HG02870 (cell line): ENCODE data around the gene BLOC1S1.

Experiments used
- ATAC-seq: cut with Tn5 transposase; IDR thresholded peaks from one replicate; pipeline ENCODE4 v1.9.1; 2021; ENCODE audit warnings: mild to moderate bottlenecking, moderate library complexity; ENCODE audit not compliant: unreplicated experiment

BLOC1S1 gene

DNA sequence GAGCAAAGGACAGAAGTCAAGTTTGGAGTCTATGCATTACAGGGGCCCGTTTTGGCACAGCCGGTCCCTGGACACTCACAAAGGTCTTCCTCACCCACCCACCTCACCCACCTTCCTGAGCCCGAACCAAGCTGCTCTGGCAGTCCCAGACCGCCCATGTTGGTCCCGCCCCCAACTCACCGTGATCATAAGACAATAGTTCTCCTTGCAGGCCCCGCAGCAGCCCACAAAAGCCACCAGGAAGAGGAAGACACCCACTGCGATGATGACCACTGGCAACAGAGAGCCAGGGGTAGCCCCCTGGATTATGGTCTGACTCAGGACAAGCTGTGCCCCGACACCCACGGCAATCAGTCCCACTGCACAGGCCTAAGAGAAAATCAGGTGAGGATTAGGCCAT is 11.1 kb downstream of the BLOC1S1 start:
- no peak for ATAC-seq

DNA sequence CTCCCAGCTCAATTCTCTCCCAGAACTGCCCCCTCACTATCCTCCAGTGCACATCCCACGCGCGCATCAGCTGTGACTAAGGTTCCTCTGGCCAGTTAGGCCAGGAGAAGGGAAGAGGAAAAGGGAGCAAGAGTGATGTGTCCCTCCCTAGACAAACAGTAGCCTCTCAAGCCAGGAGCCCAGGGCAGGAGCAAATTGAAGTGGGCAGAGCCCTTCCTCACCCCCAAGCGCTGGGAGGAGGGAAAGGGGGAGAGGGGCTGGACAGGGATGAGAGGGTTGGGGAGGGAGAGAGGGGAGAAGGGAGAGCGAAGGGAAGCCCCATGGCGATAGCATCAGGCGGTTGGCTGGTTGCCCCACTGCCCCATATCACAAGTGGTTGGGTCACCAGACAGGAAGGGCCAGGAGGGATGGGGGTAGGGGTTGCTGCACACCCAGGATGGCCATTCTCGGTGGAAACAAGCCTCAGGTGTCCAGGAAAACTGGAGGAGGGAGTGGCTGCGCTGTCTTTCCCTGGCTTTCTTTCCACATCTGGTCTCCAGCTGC is 11.9 kb downstream of the BLOC1S1 start:
- no peak for ATAC-seq

DNA sequence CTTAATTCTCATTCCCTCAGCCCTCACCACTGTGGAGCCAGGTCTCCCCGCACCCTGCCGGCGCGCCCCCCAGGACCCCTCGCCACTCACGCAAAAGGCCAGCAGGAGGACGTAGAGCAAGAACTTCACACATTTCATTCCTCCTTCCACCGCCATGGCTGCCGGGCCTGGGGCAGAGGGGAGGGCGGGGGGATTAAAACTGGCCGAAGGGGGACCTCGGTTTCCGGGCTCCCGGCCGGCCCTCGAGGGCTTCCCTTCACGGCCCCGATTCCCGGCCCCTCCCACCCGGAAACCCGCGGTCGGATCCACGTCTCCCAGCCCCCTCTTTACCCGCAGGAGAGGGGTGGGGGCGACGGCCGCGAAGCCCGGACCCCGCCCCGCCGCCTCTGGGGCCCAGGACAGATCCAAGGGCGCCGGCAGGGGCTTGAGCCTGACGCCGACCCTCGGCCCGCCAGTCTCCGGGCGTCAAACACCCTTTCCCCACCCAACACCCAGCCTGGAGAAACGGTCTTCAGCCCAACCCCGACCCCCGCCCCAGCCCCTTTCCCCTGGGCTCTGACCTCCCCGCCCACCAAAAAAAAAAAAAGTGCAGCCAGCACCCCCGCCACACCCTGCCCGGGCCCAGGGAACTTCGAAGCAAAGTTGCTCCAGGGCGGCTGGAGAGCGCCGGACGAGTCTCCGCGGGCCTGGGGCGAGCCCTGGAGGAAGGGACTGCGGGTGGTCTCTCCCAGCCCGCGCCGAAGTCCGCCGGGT is 12.5 kb downstream of the BLOC1S1 start:
- ATAC-seq: no peak

DNA sequence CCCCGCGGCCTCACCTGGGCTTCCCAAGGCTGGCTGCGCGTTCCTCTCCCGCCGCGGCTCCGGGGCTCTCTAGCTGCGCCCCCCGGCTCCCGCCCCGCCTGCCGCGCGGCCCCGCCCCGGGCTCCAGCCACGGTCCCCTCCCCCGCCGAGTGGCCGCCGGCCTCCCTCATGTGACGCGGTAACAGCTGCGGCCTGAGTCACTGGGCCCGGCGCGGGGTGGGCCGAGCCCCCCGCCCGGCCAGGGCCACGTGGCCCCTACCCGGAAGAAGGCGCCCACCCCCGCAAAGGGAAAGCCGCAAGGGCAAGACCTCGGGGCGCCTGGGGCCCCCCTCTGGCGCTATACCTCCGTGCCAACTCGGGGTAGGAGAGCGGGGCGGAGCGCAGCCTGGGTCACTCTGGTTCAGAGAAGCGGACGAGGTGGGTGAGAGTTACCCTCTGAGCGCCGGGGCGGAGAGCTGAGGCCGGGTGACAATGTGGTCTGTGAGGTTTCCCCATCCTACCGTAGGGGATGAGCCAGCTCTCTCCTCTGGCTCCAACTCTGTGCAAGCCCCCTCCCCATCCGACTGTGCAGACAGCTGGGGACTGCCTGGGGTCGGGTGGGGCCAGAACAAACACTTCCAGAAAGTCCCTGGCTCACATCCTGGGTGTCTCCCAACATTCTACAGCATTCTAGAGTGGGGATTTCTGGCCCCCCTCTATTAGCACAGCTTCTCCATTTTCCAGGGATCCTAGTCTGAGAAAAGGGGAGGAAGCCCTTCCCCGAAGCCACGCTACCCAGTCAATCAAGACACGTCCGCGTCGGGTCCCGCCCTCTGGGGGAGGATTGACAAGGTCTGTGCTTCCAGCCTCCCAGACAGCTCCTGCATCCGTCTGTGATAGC is 13.3 kb downstream of the BLOC1S1 start, which contains the start of gene CD63:
TSS of gene CD63 (minus strand) at position 71 of the 880 bp plus-strand sequence. CDS start 668 bp downstream, outside the sequence.
- ATAC-seq: peak; percentile 55

DNA sequence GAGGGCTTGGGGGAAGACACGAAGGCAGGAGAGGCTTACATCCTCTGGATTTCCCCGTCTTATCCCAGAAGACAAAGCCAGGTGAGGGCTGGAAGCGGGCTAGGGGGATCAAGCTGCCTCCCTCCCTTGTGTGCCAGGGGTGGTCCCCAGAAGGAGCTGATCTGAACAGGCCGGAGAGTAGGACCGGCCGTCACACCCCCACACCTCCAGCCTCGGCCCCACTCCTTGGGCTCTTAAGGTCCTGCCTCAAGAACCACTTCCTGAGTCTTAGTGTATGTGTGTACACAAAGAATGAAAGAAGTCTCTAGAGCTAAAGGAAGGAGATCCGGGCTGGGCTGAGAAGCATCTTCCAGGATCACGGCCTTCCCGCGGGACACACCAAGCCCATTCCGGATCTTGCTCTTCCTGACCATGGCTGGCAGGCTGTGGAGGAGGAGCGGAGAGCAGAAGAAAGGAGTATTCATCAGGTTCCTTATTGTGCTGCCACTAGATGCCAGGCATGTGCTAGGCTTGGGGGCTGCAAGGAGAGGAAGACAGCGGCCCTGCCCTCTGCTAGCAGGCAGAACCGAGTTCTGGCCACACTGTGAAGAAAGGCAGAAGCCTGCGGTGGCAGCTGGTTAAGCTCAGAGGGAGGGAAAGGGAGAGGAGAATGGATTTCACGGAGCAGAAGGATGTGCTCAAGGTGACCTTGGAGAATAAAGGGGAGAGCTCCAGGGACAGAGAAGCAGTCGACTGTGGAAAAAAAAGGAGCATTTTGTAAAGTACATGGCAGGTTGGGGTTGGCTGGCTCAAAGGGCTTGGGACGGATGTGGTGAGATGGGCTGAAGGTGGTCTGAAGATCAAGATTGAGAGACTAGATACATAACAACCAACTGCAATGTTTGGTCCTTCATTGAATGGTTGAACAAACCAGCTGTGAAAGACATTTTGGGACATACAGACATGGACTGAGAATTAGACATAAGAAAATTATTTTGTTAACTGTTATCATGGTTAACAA is 14.3 kb downstream of the BLOC1S1 start:
- ATAC-seq: peak; percentile 39

DNA sequence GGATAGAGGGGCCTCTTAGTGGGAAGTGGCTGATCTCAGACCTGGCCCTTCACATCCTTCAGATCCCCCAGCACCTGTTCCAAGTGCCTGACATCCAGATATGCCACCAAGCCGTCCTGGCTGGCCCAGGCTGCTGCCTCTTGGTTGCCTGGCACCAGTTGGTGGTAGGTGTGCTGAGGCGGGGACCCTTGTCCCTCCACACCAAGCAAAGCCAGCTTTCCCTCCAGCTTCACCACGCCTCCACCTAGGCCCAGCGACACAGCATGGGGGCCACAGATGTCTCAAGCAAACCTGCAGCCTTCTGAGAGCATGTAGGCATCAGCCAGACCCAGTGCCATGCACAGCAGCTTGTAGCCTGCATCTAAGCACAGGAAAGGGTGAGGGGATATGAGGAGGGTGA is 16.4 kb downstream of the BLOC1S1 start:
- no peak for ATAC-seq

DNA sequence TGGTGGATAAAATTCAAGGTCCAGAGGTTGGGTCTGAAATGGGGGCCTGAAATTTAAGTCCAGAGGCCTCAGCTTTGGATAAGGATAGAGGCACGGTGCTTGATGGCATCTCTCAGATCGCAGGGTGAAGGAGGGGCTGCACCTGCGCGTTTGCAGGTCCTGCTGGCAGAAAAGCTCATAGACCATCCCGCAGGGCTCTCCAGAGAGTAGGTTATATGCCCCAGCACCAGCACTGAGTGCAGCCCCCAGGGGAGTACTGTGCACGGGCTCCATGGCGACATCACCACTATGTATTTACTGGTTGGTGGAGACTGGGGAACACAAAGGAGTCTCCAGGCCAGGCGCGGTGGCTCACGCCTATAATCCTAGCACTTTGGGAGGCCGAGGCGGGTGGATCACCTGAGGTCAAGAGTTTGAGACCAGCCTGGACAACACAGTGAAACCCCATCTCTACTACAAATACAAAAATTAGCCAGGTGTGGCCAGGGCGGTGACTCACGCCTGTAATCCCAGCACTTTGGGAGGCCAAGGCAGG is 17.2 kb downstream of the BLOC1S1 start:
- ATAC-seq: no peak

DNA sequence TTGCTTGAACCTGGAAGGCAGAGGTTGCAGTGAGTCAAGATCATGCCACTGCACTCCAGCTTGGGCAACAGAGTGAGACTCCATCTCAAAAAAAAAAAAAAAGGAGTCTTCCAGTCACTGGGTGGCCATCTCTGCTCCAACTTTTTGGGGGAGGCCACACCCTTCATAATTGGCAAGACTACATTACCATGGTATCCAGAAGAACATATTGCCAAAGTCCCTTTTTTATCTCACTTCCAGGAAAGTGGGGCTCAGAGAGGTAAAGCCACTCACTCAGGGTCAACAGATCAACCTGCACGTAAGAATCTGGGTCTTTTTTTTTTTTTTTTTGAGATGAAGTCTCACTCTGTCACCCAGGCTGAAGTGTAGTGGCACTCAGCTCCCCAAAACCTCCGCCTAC is 18.0 kb downstream of the BLOC1S1 start:
- no peak for ATAC-seq

DNA sequence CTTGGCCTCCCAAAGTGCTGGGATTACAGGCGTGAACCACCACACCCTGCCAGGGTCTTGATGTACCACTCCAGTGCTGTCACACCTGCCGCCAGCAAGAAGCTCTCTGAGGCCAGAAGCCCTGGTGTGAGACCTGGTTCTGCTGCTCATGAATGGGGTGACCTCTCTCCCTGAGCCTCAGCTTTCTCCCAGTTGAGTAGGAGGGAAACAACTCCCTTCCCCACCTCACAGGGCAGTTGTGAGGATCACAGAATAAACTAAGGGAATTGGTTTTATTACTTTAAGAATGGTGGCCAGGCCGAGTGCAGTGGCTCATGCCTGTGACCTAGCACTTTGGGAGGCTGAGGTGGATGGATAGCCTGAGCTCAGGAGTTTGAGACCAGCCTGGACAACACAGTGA is 18.7 kb downstream of the BLOC1S1 start:
- no peak for ATAC-seq

DNA sequence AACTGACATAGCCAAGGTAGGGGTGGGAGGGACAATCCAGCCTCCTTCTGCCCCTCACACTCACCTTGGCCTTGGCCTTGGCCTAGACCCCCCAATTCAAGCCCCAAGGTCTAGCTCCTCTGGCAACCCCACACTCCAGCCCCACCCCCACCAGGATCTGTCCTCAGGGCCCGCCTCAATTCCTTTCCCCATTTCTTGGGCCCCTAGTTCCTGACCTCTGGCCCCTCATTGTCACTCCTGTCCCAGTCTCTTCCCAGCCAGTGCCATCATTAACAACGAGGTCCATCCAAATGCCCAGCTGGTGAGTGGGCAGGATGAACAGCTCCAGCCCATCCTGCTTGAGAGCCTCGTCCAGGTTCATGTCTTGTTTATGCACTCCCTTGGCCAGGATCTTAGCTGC is 20.2 kb downstream of the BLOC1S1 start:
- ATAC-seq: no peak

DNA sequence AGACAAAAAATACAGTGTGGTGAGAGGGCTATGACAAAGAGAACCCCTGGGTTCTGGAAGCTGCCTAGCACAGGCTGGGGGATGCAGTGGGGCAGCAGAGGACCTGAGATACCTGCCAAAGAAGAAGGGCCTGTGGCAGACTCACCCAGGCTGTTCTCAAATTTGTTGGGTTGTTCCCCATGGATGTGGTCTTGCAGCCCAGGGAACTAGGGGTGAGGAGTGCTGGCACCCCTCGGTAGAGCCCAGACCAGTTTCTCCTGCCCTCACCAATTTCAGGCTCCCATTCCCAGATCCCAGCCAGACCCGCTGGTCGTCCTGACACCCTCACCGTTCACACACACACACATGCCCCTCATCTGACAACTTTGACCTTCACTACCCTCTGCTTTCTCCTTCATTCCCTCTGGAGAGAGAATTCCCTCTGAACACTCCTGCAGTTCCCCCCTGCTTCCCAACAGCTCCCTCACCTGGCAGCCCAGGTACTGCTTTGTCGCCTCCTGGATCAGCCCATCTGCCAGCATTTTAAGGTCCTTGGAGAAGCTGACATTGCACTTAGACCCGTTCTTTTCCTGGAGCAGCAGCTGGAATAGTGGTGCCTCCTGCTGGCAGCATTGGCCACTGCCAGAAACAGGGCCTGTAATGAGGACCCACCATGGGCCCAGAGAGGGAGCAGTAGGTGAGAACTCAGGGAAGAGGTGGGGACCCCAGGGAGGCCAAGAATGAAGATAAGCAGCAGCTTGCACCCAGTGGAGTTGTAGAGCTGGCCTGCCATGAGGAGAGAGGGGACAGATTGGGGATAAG is 21.1 kb downstream of the BLOC1S1 start:
- no peak for ATAC-seq

DNA sequence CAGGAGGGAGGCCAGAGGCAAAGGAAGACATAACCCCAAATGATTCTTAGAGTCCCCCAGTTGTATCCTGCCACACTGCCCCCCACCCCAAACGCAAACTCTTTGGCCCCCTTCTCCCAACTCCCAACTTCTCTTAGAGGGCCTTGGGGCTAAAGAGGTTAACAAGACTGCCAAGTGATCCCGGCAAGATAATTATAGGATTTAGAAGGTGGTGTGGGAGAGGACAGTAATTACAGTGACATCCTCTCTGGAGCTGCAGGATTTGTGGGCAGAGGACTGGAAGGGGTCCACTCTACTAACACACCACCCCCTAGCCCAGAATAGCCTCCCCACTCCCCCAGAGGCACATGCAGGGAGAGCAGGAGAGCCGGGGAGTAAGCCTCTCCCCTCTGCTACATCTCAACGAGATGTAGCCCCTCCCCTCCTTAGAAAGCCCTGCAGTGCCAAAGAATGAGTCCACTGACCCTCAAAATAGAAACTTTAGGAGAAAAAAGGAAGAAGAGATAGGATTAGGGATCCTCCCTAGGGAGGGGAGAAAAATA is 21.8 kb downstream of the BLOC1S1 start:
- no peak for ATAC-seq

DNA sequence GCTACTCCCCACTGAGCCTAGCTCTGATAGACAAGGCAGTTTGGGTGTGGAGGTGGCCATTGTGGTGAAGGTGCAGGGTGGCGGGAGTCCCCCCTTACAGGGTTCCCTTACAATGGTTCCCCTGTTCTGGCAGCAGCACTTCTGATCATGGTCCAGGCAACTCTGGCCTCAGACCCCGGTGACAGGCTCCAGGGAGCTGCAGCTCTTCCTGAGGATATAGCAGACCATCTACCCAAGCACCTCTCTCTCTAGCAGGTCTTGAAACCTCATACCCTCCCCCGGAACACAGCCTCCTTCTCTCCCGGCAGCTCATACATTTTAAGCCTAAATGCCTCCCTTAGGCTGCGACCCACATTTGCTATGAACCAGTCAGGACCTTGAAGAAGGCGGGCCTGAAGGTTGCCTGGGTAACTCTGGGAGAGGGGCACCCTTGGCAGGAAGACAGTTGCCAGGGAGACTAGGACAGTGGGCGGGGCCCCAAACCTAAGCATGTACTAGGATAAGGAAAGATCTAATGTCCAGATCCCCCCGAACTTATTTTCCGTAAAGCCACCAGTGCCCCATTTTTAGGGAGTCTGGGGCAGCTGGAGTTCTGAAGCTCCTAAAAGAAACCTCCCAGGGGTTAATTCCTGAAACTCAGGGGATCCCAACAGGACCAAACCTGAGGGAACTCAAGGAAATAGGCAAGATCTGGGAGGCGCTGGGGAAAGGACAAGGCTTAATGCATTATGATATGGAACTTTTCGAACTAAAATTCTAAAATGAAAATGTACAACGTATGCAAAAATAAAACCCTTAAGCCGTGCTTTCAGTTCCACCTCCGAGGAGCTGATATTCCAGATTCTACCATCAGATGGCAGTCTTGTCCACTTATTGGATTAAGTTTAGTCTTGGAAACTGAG is 22.5 kb downstream of the BLOC1S1 start:
- peak; percentile 81 for ATAC-seq

DNA sequence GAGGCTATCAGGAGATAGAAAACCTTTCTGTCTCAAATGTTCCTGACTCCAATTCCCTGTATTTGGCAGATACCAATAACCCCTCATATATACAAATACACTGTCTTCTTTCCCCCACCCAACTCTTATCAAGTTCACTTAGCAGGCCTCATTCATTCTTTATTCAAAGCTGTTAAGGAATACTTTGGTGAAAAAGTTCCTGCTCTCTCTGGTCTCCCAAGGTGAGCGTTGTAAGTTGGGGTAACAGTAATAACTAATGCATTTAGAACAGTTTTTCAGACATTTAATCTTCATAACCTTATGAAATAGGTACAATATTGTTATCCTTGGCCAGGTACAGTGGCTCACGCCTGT is 23.2 kb downstream of the BLOC1S1 start:
- ATAC-seq: no peak

DNA sequence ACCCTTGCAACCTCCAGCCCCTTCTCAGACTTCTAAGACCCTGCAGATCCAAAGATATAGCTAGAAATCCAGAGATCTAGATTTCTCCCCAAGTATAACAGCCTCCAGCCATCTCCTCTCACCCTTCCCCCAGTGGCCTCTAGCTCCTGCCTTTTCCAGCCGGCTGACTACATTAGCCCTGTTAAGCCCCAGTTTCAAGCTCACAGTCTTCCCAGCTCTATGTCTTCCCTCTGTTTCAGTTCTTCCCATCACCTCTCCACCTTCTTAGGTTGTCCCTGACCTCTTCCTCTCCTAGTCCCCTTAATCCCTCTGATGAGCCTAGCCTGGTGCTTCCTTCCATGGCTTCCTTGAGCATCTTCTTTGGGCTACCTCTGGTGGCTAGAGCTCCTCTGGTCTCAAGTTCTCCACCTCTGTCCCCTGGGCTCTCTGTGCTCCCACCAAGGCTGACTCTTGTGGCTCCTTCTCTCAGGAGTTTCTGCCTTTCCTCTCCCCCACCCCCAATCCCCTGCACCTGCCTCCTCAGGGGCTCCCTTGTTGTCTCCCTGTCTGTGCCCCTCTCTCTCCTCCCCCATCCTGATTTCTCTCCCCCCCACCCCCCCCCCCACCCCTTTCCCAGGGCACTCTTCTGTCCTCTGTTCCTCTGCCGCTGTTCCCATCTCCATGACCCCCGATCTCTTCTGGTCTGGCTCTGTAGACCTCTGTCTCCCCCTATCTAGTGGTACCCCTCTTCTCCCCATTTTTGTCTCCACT is 26.3 kb downstream of the BLOC1S1 start:
- no peak for ATAC-seq

DNA sequence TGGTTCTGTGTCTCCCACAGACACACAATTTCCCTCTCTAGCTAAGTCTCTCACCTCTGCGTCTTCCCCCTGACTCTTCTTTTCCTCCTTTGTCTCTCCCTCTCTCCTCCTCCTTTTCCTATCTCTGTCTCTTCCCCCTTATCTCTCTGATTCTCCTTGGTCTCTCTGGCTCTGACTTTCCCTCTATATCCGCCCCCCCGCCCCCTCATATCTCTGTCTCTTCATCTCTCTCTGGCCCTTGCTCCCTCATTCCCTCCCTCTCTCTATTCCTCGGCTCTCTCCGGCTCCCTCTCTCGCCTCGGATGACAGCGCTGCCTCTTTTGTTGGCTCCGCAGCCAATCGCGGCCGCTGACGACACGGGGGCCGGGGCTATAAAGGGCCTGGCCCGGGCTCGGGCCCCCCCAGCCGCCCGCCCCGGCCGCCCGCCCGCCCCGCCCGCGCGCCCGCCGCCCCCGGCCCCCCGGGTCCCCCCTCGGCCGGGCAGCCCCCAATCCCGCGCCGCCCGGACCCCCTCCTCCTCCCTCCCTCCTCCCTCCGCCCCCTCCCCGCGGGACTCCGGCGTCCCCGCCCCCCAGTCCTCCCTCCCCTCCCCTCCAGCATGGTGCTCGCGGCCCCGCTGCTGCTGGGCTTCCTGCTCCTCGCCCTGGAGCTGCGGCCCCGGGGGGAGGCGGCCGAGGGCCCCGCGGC is 27.0 kb downstream of the BLOC1S1 start, which contains the start of gene GDF11:
TSS of gene GDF11 (plus strand) at position 404 of the 687 bp plus-strand sequence. CDS start at position 599, 195 bp downstream.
- ATAC-seq: peak; percentile 31
